ENCODE data around the gene MTMR12.

DNA sequence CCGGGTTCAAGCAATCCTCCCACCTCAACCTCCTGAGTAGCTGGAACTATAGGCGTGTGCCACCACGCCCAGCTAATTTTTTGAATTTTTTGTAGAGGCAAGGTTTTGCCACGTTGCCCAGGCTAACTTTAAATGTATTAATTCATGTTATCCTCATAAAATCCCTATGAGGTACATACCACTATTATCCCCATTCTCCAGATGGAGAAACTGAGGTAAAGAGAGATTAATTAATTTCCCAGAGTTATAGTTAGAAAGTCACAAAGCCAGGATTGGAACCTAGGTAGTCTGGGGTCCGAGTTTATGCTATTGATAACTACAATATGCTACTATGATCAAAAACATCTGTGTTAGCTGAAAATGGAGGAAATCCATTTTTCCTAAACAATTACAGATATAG is 106.7 kb downstream of the MTMR12 start:
- TF ChIP-seq, protein P1, sequence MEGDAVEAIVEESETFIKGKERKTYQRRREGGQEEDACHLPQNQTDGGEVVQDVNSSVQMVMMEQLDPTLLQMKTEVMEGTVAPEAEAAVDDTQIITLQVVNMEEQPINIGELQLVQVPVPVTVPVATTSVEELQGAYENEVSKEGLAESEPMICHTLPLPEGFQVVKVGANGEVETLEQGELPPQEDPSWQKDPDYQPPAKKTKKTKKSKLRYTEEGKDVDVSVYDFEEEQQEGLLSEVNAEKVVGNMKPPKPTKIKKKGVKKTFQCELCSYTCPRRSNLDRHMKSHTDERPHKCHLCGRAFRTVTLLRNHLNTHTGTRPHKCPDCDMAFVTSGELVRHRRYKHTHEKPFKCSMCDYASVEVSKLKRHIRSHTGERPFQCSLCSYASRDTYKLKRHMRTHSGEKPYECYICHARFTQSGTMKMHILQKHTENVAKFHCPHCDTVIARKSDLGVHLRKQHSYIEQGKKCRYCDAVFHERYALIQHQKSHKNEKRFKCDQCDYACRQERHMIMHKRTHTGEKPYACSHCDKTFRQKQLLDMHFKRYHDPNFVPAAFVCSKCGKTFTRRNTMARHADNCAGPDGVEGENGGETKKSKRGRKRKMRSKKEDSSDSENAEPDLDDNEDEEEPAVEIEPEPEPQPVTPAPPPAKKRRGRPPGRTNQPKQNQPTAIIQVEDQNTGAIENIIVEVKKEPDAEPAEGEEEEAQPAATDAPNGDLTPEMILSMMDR (IDR thresholded peaks at IDR 0.05; ENCODE audit: extremely low read depth in 1 of 2, insufficient read depth in 1 of 2, low read depth in 1 of 2, low read length in 2 of 2), result no peak
- TF ChIP-seq POLR2A (IDR thresholded peaks at IDR 0.05; ENCODE audit: low read depth, low read length) (no peak), JUN (IDR thresholded peaks at IDR 0.05; ENCODE audit: borderline replicate concordance, insufficient read depth, insufficient read length, low read depth) (no peak)
